NB4 (cell line): ENCODE measurements around the gene SHKBP1.
A peak's percentile ranks its signal among the peaks of the same experiment; 100 is the strongest.

ENCODE experiments used
- DNase-seq: peaks from one replicate; pipeline ENCODE4 v3.0.0; 2010; ENCODE audit warnings: low read depth
- H3K4me3 ChIP-seq: one replicate; pipeline ENCODE4 v1.5.1; 2011; ENCODE audit warnings: mild to moderate bottlenecking, low read depth, low read length, moderate library complexity
- MAX ChIP-seq: IDR thresholded peaks from 2 replicates; pipeline ENCODE4 v1.6.1; 2011; ENCODE audit warnings: low read depth, low read length
- MYC ChIP-seq: IDR thresholded peaks from 2 replicates; pipeline ENCODE4 v1.6.1; 2011; ENCODE audit warnings: low read depth, low read length
- POLR2A ChIP-seq: IDR thresholded peaks from 2 replicates; pipeline ENCODE4 v1.6.1; 2011; ENCODE audit warnings: mild to moderate bottlenecking; ENCODE audit not compliant: insufficient read length; ENCODE audit errors: extremely low read depth
- TF ChIP-seq, protein P1 (sequence below): IDR thresholded peaks from one replicate; pipeline ENCODE4 v1.5.1; 2012; ENCODE audit warnings: low read depth, low read length

Gene SHKBP1

GRCh38 chr19:40565355-40565754, 11.3 kb upstream of the SHKBP1 start:
- H3K4me3 ChIP-seq: no peak overlapping the region
- TF ChIP-seq MAX: no peak
- no peak for TF ChIP-seq POLR2A
- TF ChIP-seq, protein P1, sequence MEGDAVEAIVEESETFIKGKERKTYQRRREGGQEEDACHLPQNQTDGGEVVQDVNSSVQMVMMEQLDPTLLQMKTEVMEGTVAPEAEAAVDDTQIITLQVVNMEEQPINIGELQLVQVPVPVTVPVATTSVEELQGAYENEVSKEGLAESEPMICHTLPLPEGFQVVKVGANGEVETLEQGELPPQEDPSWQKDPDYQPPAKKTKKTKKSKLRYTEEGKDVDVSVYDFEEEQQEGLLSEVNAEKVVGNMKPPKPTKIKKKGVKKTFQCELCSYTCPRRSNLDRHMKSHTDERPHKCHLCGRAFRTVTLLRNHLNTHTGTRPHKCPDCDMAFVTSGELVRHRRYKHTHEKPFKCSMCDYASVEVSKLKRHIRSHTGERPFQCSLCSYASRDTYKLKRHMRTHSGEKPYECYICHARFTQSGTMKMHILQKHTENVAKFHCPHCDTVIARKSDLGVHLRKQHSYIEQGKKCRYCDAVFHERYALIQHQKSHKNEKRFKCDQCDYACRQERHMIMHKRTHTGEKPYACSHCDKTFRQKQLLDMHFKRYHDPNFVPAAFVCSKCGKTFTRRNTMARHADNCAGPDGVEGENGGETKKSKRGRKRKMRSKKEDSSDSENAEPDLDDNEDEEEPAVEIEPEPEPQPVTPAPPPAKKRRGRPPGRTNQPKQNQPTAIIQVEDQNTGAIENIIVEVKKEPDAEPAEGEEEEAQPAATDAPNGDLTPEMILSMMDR: no peak
- TF ChIP-seq MYC: no peak
- DNase-seq: no peak

DNA sequence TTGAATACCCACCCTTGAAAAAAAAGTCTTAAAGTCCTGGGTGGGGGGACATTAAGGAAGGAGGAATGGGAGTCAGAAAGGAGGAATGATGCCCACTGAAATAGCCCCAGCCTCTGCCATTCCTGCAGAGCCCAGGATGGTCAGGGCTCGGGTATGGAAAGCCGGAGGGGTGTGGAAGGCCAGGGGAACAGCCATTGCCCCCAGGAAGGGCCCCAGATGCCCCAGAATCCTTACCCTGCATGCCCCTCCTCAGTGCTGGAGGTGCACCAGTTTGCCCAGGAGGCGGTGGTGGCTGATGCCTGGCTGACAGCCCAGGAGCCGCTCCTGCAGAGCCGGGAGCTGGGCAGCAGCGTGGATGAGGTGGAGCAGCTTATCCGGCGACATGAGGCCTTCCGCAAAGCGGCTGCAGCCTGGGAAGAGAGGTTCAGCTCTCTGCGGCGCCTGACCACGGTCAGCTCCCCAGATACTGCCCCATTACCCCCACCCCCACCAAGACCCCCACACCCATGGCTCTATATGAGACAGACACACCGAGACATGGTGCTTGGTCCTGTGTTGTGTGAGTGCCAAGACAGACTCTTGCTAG, 10.7 kb upstream of the SHKBP1 start:
- no peak overlapping the region for H3K4me3 ChIP-seq
- TF ChIP-seq POLR2A (no peak), MAX (no peak), MYC (no peak)
- TF ChIP-seq, protein P1: no peak
- DNase-seq: no peak

GRCh38 chr19:40567040-40567749, 9.5 kb upstream of the SHKBP1 start:
- no peak overlapping the region for H3K4me3 ChIP-seq
- TF ChIP-seq, protein P1: no peak
- no peak for TF ChIP-seq MAX
- no peak for TF ChIP-seq POLR2A
- TF ChIP-seq MYC: no peak
- DNase-seq: no peak

GRCh38 chr19:40567750-40568494, 8.8 kb upstream of the SHKBP1 start:
- DNase-seq: no peak
- TF ChIP-seq POLR2A: no peak
- TF ChIP-seq, protein P1: no peak
- H3K4me3 ChIP-seq: no peak overlapping the region

GRCh38 chr19:40570313-40571004, 6.2 kb upstream of the SHKBP1 start:
- DNase-seq: peak; percentile 95
- no peak for TF ChIP-seq MYC
- TF ChIP-seq, protein P1: no peak
- TF ChIP-seq POLR2A: no peak
- 0 out of 2 replicates have a peak, but pooled peaks have one; percentile 3 for TF ChIP-seq MAX
- peak overlapping the region; percentile 25 for H3K4me3 ChIP-seq
